Cortex of kidney (tissue), 1 donor: ENCODE results near the gene ZNF20.

Source experiments
- DNase-seq: peaks from one replicate; lab custom pipeline; 2025; lab: John Stamatoyannopoulos, UW

ZNF20 gene

GRCh38 chr19:12139885-12140544 is at the start of gene ZNF20:
TSS of gene ZNF20 (minus strand) at chr19:12140350. CDS start at chr19:12140182, 168 bp downstream.
- DNase-seq, result no peak

DNA sequence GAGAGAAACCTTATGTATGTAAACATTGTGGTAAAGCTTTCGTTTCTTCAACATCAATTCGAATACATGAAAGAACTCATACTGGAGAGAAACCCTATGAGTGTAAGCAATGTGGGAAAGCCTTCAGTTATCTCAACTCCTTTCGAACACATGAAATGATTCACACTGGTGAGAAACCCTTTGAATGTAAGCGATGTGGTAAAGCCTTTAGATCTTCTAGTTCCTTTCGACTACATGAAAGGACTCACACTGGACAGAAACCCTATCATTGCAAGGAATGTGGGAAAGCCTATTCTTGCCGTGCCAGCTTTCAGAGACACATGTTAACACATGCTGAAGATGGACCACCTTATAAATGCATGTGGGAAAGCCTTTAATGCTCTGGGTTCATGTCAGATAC is 47.5 kb upstream of the ZNF20 start:
- no peak for DNase-seq

DNA sequence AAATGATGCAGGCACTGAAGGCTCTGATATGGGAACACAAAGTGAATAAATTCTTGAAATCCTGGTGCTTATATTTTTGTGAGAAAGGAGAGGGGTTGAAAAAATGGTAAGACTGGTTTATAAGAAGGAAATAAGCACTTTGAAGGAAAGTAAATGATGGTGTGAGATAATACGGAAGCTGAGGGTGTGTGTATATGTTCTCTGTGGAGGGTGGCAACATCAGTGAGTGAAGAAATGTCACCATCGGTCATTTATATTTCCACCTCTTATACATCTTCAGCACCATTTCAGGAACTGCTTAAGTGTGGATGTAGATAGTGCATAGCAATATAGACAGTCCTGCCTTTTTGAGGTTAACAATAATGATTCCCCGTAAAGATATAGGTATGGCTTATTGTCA is 40.2 kb upstream of the ZNF20 start:
- no peak for DNase-seq

DNA sequence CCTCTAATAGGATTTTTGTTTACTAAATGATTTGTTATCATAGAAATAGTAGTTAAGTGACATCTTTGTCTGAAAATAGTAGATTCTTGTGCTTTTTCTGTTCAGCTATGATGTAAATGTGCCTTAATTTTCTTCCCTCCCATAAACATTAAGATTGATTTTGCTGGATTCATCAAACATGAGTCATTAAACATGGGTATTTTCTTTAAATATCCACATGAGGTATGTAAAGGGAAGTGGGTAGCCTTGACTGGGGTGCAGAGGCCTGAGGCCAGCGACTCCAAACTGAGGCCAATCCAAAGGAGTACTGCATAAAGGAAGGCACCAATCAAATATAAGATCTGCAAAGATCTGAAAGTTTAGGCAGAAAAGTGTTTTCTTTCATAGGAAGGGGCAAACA is 26.5 kb upstream of the ZNF20 start:
- DNase-seq, result no peak

- no peak for DNase-seq
These were observed 23.7 kb upstream of the ZNF20 start for GRCh38 chr19:12163826-12164225.

DNA sequence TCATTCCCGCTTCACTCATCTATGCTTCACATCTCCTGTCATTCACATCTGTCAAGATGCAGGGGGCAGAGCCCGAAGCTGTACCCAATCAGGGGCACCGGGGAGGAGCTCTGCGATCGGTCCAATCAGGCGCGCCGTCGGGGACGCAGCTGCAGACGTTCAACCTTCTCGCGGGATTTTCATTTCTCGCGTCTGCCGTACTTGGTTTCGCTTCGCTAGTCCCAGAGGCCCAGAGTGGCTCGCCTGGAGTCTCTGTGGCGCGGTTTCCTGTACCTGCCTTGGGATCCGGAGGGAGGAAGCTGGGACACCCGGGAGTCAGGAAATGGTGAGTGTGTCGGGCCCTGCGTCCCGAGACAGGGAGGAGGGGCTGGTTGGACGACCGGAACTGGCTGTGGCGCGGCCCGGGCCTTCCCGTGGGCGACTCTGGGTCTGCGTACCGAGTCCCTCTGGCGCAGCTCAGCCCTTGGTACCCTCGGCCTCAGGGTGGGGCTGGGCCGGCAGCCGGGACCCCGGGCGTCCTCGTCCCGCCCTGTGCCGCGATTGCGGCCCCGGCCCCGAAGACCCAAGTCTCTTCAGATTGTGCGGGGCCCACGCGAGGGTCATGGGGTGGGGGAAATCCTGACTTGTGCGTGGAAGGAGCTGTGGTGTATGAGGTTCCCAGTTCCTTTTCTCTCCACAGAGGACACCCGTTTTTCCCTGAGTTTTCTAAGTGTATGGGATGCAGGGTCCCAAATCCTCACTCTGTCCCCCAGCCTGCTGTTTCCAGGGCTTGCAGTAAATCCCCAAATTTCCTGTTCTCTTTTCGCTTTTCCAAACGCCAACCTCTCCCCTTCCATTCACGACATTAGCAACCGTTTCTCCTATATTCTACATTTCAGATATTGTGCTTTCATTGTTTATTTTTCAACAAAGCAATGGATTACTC is 23.0 kb upstream of the ZNF20 start, which contains the start of gene ZNF136:
ZNF136 (plus strand) TSS at position 215 of the 925 bp plus-strand sequence; CDS start at position 323, 108 bp downstream.
- no peak for DNase-seq

DNA sequence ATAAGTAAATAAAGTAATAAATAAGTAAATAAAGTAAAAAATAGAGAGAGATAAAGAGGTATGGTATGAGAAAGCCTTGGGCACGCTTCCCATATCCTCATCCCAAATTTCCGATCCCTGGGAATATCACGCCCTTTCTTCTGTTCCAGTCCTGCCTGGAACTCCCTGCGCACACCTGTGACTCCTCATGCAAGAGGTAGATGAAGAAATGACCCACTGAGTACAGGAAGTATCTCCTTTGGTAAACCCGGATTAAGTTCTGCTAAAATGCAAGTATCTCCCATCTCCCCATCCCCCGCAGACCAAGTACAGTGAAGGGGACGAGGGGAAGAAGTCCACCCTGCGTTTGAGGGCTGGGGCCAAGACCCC is 22.3 kb upstream of the ZNF20 start:
- no peak for DNase-seq

DNA sequence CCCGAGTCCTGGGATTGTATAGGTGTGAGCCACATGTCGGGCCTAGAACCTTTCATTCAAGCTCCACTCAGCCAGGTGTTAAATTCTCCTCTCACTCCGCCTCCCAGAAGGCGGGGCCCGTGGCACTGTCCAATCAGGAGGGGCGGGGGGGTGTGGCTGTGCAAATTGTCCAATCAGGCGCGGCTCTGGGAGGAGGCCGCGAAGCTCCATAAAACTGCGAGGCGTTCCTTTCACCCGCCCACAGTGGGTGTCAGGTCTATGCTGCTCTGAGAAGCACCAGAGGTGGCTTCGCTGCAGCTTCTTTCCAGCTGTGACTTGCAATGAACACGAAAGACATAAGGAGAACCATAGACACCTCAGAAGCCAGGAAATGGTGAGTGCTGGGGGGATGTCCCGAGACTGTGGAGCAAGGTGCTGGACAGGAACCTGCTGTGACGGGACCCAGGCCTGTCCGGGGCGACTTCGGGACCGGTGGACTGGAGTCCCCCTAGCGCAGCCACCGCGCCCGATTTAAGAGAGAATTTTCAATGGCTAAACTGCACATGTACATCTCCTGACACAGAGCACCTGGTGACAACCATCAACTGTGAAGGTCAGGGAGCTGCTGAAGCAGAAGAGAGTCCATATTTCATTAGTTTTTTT is 19.7 kb upstream of the ZNF20 start:
- no peak for DNase-seq

- DNase-seq, result no peak
These were observed 16.3 kb upstream of the ZNF20 start, which contains the start of gene ZNF625 for GRCh38 chr19:12156223-12157058. TSS of gene ZNF625 (minus strand) at chr19:12156734. CDS start at chr19:12156558, 176 bp downstream.

DNA sequence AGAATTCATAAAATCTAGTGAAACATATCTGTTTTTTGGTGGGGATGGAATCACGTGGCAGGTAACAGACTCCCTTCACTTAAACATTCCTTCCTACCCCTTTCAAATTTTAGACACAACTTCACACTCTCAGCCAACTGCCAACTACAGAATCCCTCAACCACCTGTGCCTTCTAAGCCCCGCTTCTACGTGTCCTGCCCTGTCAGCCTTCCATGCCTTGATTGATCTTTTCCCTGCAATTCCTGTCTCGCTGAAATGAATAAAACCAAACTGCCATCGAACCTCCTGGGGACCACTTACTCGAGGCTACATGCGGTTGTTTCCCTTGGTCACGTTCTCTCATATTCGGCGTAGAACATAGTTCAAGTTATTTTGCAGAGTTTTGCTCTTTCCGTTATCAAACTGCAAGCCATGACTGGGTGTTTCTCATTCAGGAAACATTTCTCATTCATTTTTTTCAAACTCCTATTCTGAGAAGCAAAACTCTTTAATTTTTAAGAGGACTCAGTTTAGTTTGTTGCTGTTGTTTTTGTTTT is 15.2 kb upstream of the ZNF20 start:
- DNase-seq, result no peak

DNA sequence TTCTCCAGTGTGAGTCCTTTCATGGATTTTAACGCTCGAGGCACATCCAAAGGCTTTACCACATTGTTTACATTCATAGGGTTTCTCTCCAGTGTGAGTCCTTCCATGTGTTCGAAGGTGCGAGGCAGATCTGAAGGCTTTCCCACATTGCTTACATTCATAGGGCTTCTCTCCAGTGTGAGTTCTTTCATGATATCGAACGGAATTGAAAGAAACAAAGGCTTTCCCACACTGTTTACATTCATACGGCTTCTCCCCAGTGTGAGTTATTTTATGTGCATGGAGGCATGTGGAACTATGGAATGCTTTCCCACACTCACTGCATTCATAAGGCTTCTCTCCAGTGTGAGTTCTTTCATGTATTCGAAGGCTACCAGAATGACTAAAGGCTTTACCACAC is 5.2 kb upstream of the ZNF20 start:
- DNase-seq, result no peak

DNA sequence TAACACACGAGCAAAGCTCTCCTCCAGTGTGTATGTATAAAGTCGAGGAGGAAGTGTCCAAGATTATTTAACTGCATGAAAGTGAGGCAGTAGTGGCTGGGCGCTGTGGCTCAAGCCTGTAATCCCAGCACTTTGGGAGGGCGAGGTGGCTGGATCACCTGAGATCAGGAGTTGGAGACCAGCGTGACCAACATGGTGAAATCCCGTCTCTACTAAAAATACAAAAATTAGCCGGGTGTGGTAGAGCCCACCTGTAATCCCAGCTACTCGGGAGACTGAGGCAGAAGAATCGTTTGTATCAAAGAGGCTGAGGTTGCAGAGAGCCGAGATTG is 1.2 kb upstream of the ZNF20 start:
- DNase-seq, result no peak

- DNase-seq, result no peak
These were observed 625 bp upstream of the ZNF20 start for GRCh38 chr19:12140545-12141404.

DNA sequence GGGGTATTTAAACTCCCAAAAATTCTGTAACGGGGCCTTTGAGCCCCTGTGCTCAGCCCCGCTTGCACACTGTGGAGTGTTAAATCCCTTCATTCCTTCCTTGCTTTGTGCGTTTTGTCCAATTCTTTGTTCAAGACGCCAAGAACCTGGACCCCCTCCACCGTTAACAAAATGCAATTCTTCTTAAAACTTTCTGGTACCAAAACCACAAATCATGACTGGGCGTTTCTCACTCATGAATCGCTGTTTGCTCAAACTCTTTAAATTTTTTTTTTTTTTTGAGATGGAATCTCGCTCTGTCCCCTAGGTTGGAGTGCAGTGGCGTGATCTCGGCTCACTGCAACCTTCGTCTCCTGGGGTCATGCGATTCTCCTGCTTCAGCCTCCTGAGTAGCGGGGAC is 881 bp downstream of the ZNF20 start:
- no peak for DNase-seq

DNA sequence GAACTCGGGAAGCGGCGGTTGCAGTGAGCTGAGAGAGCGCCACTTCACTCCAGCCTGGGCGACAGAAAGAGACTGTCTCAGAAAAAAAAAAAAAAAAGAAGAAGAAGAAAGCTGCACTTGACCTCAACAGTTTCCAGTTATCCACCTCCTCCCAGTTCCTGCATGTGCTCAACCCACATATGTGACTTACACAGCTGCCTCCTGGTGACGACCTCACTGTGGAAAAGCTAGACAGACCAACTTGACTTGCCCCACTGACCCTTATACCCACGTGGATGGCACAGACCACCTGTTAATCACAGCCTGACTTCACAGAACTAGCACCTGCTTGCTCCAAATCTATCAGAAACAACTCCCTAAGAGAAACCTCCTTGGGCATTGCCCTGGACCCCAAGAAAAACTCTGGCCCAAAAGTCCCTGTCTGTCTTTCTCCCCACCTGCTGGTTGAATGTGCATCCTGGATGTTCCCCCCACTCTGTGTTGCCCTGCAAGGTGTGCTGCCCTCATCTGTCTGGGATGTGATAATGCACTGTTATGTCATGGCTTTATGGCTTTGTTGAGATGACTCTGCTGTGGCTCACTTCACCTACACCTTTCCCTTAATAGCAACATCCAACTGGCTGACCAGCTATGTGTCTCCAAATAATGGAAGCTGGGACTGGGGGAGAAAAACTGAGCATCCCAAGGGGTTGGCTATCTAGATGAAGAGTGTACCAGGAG is 2.8 kb downstream of the ZNF20 start:
- no peak for DNase-seq

DNA sequence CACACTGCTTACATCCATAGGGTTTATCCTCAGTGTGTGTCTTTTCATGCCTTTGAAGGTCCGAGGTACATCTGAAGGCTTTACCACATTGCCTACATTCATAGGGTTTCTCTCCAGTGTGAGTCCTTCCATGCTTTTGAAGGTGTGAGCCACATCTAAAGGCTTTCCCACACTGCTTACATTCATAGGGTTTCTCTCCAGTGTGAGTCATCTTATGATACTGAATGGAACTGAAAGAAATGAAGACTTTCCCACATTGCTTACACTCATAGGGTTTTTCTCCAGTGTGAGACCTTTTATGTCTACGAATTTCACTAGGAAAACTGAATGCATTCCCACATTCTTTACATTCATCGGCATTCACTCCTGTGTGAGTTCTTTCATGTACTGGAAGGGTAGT is 7.1 kb downstream of the ZNF20 start:
- no peak for DNase-seq

DNA sequence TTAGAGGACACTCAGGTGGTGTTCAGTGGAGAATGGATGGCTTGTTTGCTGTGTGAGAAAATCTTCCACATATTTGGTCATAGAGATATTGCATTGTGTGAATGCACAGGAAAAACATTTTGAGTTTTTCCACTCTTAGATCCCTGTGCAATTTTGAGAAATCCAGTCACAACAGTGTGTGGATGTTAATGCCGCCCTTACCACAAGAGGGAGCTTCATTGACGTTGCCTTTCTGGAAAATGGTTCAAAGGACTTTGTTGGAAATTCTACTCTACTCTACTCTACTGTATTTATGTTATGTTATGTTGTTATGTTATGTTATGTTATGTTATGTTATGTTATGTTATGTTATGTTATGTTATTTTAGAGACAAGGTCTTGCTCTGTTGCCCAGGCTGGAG is 13.4 kb downstream of the ZNF20 start:
- no peak for DNase-seq

- no peak for DNase-seq
These were observed 22.8 kb downstream of the ZNF20 start for GRCh38 chr19:12117201-12117970.

DNA sequence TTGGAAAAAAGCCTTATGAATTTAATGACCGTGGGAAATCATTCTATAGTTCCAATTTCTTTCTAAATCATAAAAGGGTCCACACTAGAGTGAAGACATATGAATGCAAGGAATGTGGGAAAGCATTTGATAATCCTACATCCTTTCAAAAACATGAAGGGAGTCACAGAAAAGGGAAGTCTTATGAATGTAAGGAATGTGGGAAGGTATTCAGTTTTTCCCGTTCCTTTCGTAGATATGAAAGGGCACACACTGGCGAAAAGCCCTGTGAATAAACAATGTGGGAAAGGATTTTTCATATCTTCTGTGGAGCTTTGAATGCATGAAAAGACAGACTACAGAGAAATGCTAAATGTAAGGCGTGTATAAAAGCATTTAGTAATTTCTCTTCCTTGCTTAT is 27.0 kb downstream of the ZNF20 start:
- no peak for DNase-seq
